Activated CD4-positive, alpha-beta T cell treated with anti-CD3 and anti-CD28 coated beads, Interleukin-2, amount 50 U/mL, for 1 hour (primary cell): ENCODE measurements around the gene KDM3A.

ENCODE experiments used
- DNase-seq: peaks from one replicate; pipeline ENCODE4 v3.0.0-alpha.2; 2020

Gene KDM3A

GRCh38 chr2:86440631-86441391 lies at the start of gene KDM3A:
Gene KDM3A (plus strand): TSS chr2:86441371. CDS start chr2:86442048, 677 bp downstream.
- peak; percentile 99 for DNase-seq

- no peak for DNase-seq
Measured at GRCh38 chr2:86392873-86393518, 48.2 kb upstream of the KDM3A start.

- no peak for DNase-seq
Measured at GRCh38 chr2:86393521-86394491, 47.4 kb upstream of the KDM3A start.

GRCh38 chr2:86396291-86396785 lies 44.8 kb upstream of the KDM3A start:
- DNase-seq = no peak

GRCh38 chr2:86397986-86398385 lies 43.2 kb upstream of the KDM3A start:
- DNase-seq = no peak

- DNase-seq = no peak
Measured at GRCh38 chr2:86398500-86399474, 42.4 kb upstream of the KDM3A start.

GRCh38 chr2:86400321-86400720 lies 40.9 kb upstream of the KDM3A start:
- DNase-seq = no peak

- DNase-seq = no peak
Measured at GRCh38 chr2:86410581-86410980, 30.6 kb upstream of the KDM3A start.

- no peak for DNase-seq
Measured at GRCh38 chr2:86411396-86411795, 29.8 kb upstream of the KDM3A start.

- no peak for DNase-seq
Measured at GRCh38 chr2:86412007-86412406, 29.2 kb upstream of the KDM3A start.

- DNase-seq = no peak
Measured at GRCh38 chr2:86413296-86414094, 27.7 kb upstream of the KDM3A start.

- no peak for DNase-seq
Measured at GRCh38 chr2:86414996-86415395, 26.2 kb upstream of the KDM3A start.

- no peak for DNase-seq
Measured at GRCh38 chr2:86416146-86416545, 25.0 kb upstream of the KDM3A start.

- no peak for DNase-seq
Measured at GRCh38 chr2:86417961-86418360, 23.2 kb upstream of the KDM3A start.

GRCh38 chr2:86420913-86421312 lies 20.3 kb upstream of the KDM3A start:
- no peak for DNase-seq

GRCh38 chr2:86426271-86426670 lies 14.9 kb upstream of the KDM3A start:
- no peak for DNase-seq

- DNase-seq = no peak
Measured at GRCh38 chr2:86429335-86429734, 11.8 kb upstream of the KDM3A start.

GRCh38 chr2:86430368-86430767 lies 10.8 kb upstream of the KDM3A start:
- no peak for DNase-seq

GRCh38 chr2:86433137-86433536 lies 8.0 kb upstream of the KDM3A start:
- DNase-seq = no peak

GRCh38 chr2:86434290-86434689 lies 6.9 kb upstream of the KDM3A start:
- no peak for DNase-seq

GRCh38 chr2:86435531-86435930 lies 5.6 kb upstream of the KDM3A start:
- no peak for DNase-seq
